ENCODE data around the gene CYP3A7.
"Not testable (repeated sequence)": the region's sequence is repeated elsewhere in the genome, so short reads cannot be mapped to it uniquely, and the experiment has no call there.

GRCh38 chr7:99657879-99658278 lies 77.1 kb downstream of the CYP3A7 start:
- not testable (repeated sequence) for TF ChIP-seq SETDB1 (IDR thresholded peaks at IDR 0.05; ENCODE audit: low read length); ZNF75A (CRISPR knock-in tag; IDR thresholded peaks at IDR 0.05); CBX5 (IDR thresholded peaks at IDR 0.05; ENCODE audit: borderline replicate concordance, low read depth); TFAP4 (CRISPR knock-in tag; IDR thresholded peaks at IDR 0.05; ENCODE audit: borderline replicate concordance); PREB (CRISPR knock-in tag; IDR thresholded peaks at IDR 0.05); CBX2 (IDR thresholded peaks at IDR 0.05; ENCODE audit: insufficient read depth, low read length, poor library complexity, severe bottlenecking); NR2C2 (CRISPR knock-in tag; IDR thresholded peaks at IDR 0.05); NR2C2 (tag; IDR thresholded peaks at IDR 0.05); NFATC3 (IDR thresholded peaks at IDR 0.05); GTF2F1 (IDR thresholded peaks at IDR 0.05; ENCODE audit: low read depth, low read length); IRF1 (CRISPR knock-in tag; IDR thresholded peaks at IDR 0.05; ENCODE audit: borderline replicate concordance); RAD21 (CRISPR knock-in tag; conservative IDR thresholded peaks at IDR 0.05 in 1 of 2, IDR thresholded peaks at IDR 0.05 in 1 of 2); PBX2 (CRISPR knock-in tag; IDR thresholded peaks at IDR 0.05; ENCODE audit: low read depth); PBX2 (tag; conservative IDR thresholded peaks at IDR 0.05; ENCODE audit: low read depth); CTCF (IDR thresholded peaks at IDR 0.05 in 2 of 3, conservative IDR thresholded peaks at IDR 0.05 in 1 of 3; ENCODE audit: insufficient read depth in 2 of 3, low read depth in 1 of 3, low read length in 3 of 3)
